Suprapubic skin (tissue), 3 donors: ENCODE data around the gene TCF7L2.

Experiments
- EP300 ChIP-seq: sonication (generic); formaldehyde crosslinking; IDR thresholded peaks from one replicate; pipeline ENCODE4 v1.6.1; 2017; ENCODE audit warnings: antibody characterized with exemption
- TF ChIP-seq, protein P1 (sequence below), 2 donors: fragments of 200-600 bp in 1 of 2; fragments of 450-650 bp in 1 of 2; sonication (generic) in 1 of 2; IDR thresholded peaks; one replicate each; pipeline ENCODE4 v1.5.1; 2016 to 2019; ENCODE audit warnings: antibody characterized with exemption in 2 of 2, mild to moderate bottlenecking in 1 of 2, moderate library complexity in 1 of 2

DNA sequence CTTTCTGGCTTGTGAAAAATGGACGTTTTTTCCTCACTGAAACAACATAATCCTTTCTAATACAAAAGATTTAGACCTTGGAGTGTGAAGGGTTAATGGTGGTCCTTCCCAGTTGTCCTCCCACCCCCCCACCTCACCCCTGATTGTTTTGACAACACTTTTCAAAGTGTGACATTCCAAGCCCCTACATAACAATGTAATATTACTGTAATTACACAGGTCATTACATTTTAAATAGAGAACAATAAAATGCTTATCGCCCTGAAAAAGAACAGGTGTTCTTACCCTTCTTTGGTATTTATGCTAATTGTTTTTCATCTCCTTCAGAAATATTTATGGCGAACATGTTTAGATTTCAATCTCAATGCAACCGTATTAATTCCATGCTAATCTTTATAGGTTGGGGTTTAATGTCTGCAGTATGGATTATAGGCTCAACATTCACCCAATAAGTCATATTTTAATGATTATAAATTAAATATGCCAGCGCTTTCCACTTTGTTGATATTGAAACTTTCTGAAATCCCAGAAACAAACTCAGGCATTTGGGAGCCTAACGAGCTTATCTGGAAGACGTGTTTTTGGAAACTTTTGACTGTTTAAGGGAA, 5.0 kb downstream of the TCF7L2 start:
- no peak for TF ChIP-seq EP300
- TF ChIP-seq, protein P1, sequence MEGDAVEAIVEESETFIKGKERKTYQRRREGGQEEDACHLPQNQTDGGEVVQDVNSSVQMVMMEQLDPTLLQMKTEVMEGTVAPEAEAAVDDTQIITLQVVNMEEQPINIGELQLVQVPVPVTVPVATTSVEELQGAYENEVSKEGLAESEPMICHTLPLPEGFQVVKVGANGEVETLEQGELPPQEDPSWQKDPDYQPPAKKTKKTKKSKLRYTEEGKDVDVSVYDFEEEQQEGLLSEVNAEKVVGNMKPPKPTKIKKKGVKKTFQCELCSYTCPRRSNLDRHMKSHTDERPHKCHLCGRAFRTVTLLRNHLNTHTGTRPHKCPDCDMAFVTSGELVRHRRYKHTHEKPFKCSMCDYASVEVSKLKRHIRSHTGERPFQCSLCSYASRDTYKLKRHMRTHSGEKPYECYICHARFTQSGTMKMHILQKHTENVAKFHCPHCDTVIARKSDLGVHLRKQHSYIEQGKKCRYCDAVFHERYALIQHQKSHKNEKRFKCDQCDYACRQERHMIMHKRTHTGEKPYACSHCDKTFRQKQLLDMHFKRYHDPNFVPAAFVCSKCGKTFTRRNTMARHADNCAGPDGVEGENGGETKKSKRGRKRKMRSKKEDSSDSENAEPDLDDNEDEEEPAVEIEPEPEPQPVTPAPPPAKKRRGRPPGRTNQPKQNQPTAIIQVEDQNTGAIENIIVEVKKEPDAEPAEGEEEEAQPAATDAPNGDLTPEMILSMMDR (IDR thresholded peaks at IDR 0.05), result no peak
